Activated B cell treated with CpG ODN at 0.5 μM for 24 hours (primary cell): Measurements from ENCODE around the gene AQP9. TPM values are rescaled to one million over a fixed set of nuclear protein-coding genes. Genes with fewer than 3 reads are reported as not detected.
"Not testable (repeated sequence)": the region's sequence is repeated elsewhere in the genome, so short reads cannot be mapped to it uniquely, and the experiment has no call there.

Source experiments
- ATAC-seq: fragments of 200-7000 bp; cut with Tn5 transposase; one replicate; pipeline ENCODE4 v1.10.0; 2021; ENCODE audit warnings: low read depth, mild to moderate bottlenecking, moderate library complexity
- CTCF ChIA-PET: fragments of 350-600 bp; sonication (Branson Sonifier 250); formaldehyde crosslinking; loops from one replicate; lab custom pipeline; 2021; ENCODE audit warnings: antibody characterized with exemption; lab: Charles Lee
- POLR2A ChIA-PET: fragments of 350-600 bp; sonication (Branson Sonifier 250); formaldehyde crosslinking; loops from one replicate; lab custom pipeline; 2021; ENCODE audit warnings: antibody characterized with exemption; lab: Charles Lee
- DNase-seq: peaks from one replicate; pipeline ENCODE4 v3.0.0; 2022
- H3K27ac Mint-ChIP-seq: one replicate; pipeline ENCODE4 v1.8.0; 2020; ENCODE audit warnings: mixed read lengths
- H3K27me3 Mint-ChIP-seq: one replicate; pipeline ENCODE4 v1.8.0; 2021; ENCODE audit warnings: mixed read lengths
- H3K36me3 Mint-ChIP-seq: one replicate; pipeline ENCODE4 v1.8.0; 2021; ENCODE audit warnings: low read depth, mixed read lengths
- H3K4me1 Mint-ChIP-seq: one replicate; pipeline ENCODE4 v1.8.0; 2021; ENCODE audit warnings: mixed read lengths
- H3K4me3 Mint-ChIP-seq: one replicate; pipeline ENCODE4 v1.8.0; 2020; ENCODE audit warnings: mild to moderate bottlenecking, mixed read lengths
- H3K9me3 Mint-ChIP-seq: one replicate; pipeline ENCODE4 v1.8.0; 2020; ENCODE audit warnings: mixed read lengths
- CTCF ChIP-seq: fragments of 200-600 bp; IDR thresholded peaks from one replicate; pipeline ENCODE4 v1.8.0; 2022; ENCODE audit warnings: antibody characterized with exemption, mild to moderate bottlenecking
- intact Hi-C: fragments of 100-400 bp; cut with micrococcal nuclease; formaldehyde crosslinking; loops from one replicate; pipeline ENCODE4 v1.15.1; 2024
- total RNA-seq: library from RNA; stranded (reverse); gene quantifications from 2 replicates; pipeline ENCODE4 v1.2.3, GENCODE V29; 2022

AQP9 gene
- total RNA-seq, 1 donor from 2014 or later: not detected

- peaks cover 31% of the 10 kb centered on the region for H3K27me3 Mint-ChIP-seq
- POLR2A ChIA-PET: no interaction called here
- H3K4me1 Mint-ChIP-seq: no peaks in the 10 kb centered on the region
Measured at GRCh38 chr15:58185439-58185838, 47.3 kb downstream of the AQP9 start.

GRCh38 chr15:58189148-58189811 lies 51.1 kb downstream of the AQP9 start:
- Mint-ChIP-seq H3K27ac (no peak overlapping the region), H3K4me3 (no peak overlapping the region), H3K36me3 (no peaks in the 10 kb centered on the region), H3K4me1 (no peaks in the 10 kb centered on the region), H3K9me3 (no peaks in the 10 kb centered on the region), H3K27me3 (peaks cover 24% of the 10 kb centered on the region)
- TF ChIP-seq CTCF: no peak
- DNase-seq: no peak
- POLR2A ChIA-PET: no interaction called here
- no peak for ATAC-seq
- intact Hi-C loops: no loop called here
- CTCF ChIA-PET: no interaction called here

More at GRCh38 chr15:58185439-58185838, 47.3 kb downstream of the AQP9 start:
- no peak for TF ChIP-seq CTCF
- ATAC-seq: no peak
- intact Hi-C loops: no loop called here
- no peak for DNase-seq
- H3K36me3 Mint-ChIP-seq: no peaks in the 10 kb centered on the region
- no peak overlapping the region for H3K4me3 Mint-ChIP-seq
- H3K27ac Mint-ChIP-seq: no peak overlapping the region
- CTCF ChIA-PET: no interaction called here
- no peaks in the 10 kb centered on the region for H3K9me3 Mint-ChIP-seq

GRCh38 chr15:58190419-58190818 lies 52.2 kb downstream of the AQP9 start:
- ATAC-seq (no peak), DNase-seq (no peak)
- Mint-ChIP-seq H3K4me3 (no peak overlapping the region), H3K36me3 (no peaks in the 10 kb centered on the region), H3K9me3 (no peaks in the 10 kb centered on the region), H3K27ac (no peak overlapping the region), H3K27me3 (peaks cover 29% of the 10 kb centered on the region), H3K4me1 (no peaks in the 10 kb centered on the region)
- intact Hi-C loops: no loop called here
- ChIA-PET CTCF (no interaction called here), POLR2A (no interaction called here)
- TF ChIP-seq CTCF: no peak

- H3K4me3 Mint-ChIP-seq, CTCF ChIA-PET, H3K36me3 Mint-ChIP-seq, H3K4me1 Mint-ChIP-seq, DNase-seq, intact Hi-C loops, H3K27ac Mint-ChIP-seq, ATAC-seq, H3K9me3 Mint-ChIP-seq, POLR2A ChIA-PET: not testable (repeated sequence)
- H3K27me3 Mint-ChIP-seq: peaks cover 25% of the 10 kb centered on the region
Measured at GRCh38 chr15:58193636-58194035, 55.5 kb downstream of the AQP9 start.

- ATAC-seq: no peak
- CTCF ChIA-PET: no interaction called here
- no peak for TF ChIP-seq CTCF
- no peak for DNase-seq
- H3K36me3 Mint-ChIP-seq: no peaks in the 10 kb centered on the region
- no peak overlapping the region for H3K27ac Mint-ChIP-seq
- no peaks in the 10 kb centered on the region for H3K9me3 Mint-ChIP-seq
- intact Hi-C loops: no loop called here
- POLR2A ChIA-PET: no interaction called here
- H3K4me1 Mint-ChIP-seq: no peaks in the 10 kb centered on the region
- H3K27me3 Mint-ChIP-seq: peaks cover 5% of the 10 kb centered on the region
- H3K4me3 Mint-ChIP-seq: no peak overlapping the region
Measured at GRCh38 chr15:58200739-58201138, 62.6 kb downstream of the AQP9 start.

GRCh38 chr15:58201516-58201915 lies 63.3 kb downstream of the AQP9 start:
- POLR2A ChIA-PET: no interaction called here
- TF ChIP-seq CTCF: no peak
- DNase-seq (no peak), ATAC-seq (no peak)
- H3K9me3 Mint-ChIP-seq: no peaks in the 10 kb centered on the region
- no peak overlapping the region for H3K4me3 Mint-ChIP-seq
- H3K27ac Mint-ChIP-seq: no peak overlapping the region
- no peaks in the 10 kb centered on the region for H3K36me3 Mint-ChIP-seq
- no peaks in the 10 kb centered on the region for H3K27me3 Mint-ChIP-seq
- H3K4me1 Mint-ChIP-seq: no peaks in the 10 kb centered on the region
- intact Hi-C loops: no loop called here
- CTCF ChIA-PET: no interaction called here
